ENCODE results near the gene SLC30A9. TPM values are rescaled to one million over a fixed set of nuclear protein-coding genes. Genes with fewer than 3 reads are reported as not detected.

The SLC30A9 gene
- total RNA-seq, 1 donor from 2014 or later = 43.2 TPM

- intact Hi-C loops (cut with micrococcal nuclease) = no loop called here
Measured at GRCh38 chr4:41981456-41981855, 8.9 kb upstream of the SLC30A9 start, which contains the start of gene DCAF4L1. TSS of gene DCAF4L1 (plus strand) at chr4:41981756. CDS start at chr4:41981793, 37 bp downstream.

GRCh38 chr4:41982716-41983115, 7.6 kb upstream of the SLC30A9 start:
- Mint-ChIP-seq H3K9me3 (no peaks in the 10 kb centered on the region), H3K4me1 (ENCODE audit: low read depth) (no peaks in the 10 kb centered on the region), H3K36me3 (ENCODE audit: low read depth) (no peaks in the 10 kb centered on the region), H3K27ac (no peak overlapping the region), H3K27me3 (ENCODE audit: insufficient read depth) (peaks cover 4% of the 10 kb centered on the region), H3K4me3 (no peak overlapping the region)
- intact Hi-C loops (cut with micrococcal nuclease) = no loop called here
- DNase-seq (ENCODE audit: low spot score) = no peak

More at GRCh38 chr4:41981456-41981855, 8.9 kb upstream of the SLC30A9 start, which contains the start of gene DCAF4L1:
- no peak within 1 kb of the TSS for H3K4me3 Mint-ChIP-seq
- no peaks in the 10 kb centered on the region for H3K4me1 Mint-ChIP-seq (ENCODE audit: low read depth)
- H3K36me3 Mint-ChIP-seq (ENCODE audit: low read depth) = no peaks in the 10 kb centered on the region
- peaks cover 4% of the 10 kb centered on the region for H3K27me3 Mint-ChIP-seq (ENCODE audit: insufficient read depth)
- DNase-seq (ENCODE audit: low spot score) = no peak
- no peaks in the 10 kb centered on the region for H3K9me3 Mint-ChIP-seq
- no peak within 1 kb of the TSS for H3K27ac Mint-ChIP-seq

- DNase-seq (ENCODE audit: low spot score) = no peak
- Mint-ChIP-seq H3K4me3 (no peak overlapping the region), H3K27ac (no peak overlapping the region), H3K9me3 (no peaks in the 10 kb centered on the region), H3K4me1 (ENCODE audit: low read depth) (peaks cover 12% of the 10 kb centered on the region), H3K27me3 (ENCODE audit: insufficient read depth) (no peaks in the 10 kb centered on the region), H3K36me3 (ENCODE audit: low read depth) (no peaks in the 10 kb centered on the region)
- intact Hi-C loops (cut with micrococcal nuclease) = no loop called here
Measured at GRCh38 chr4:41985151-41985550, 5.2 kb upstream of the SLC30A9 start.

- Mint-ChIP-seq H3K27me3 (ENCODE audit: insufficient read depth) (no peaks in the 10 kb centered on the region), H3K4me1 (ENCODE audit: low read depth) (peaks cover 28% of the 10 kb centered on the region), H3K27ac (peak overlapping the region; percentile 92), H3K36me3 (ENCODE audit: low read depth) (peaks cover 3% of the 10 kb centered on the region), H3K4me3 (peak overlapping the region; percentile 99), H3K9me3 (no peaks in the 10 kb centered on the region)
- DNase-seq (ENCODE audit: low spot score) = peak; percentile 2
- intact Hi-C loops (cut with micrococcal nuclease) = loop anchor here (1.0 to 5.0 kb wide), 3 partner anchors 33 to 667 kb away; partner anchors contain the start of genes ATP8A1 and TMEM33
Measured at GRCh38 chr4:41989994-41990364, 351 bp upstream of the SLC30A9 start.

- Mint-ChIP-seq H3K36me3 (ENCODE audit: low read depth) (peaks cover 6% of the 10 kb centered on the region), H3K27ac (no peak overlapping the region)
- intact Hi-C loops (cut with micrococcal nuclease) = loop anchor here (2.0 to 5.0 kb wide), 2 partner anchors 35 to 665 kb away; partner anchors contain the start of gene ATP8A1
Measured at GRCh38 chr4:41991916-41992767, 1.8 kb downstream of the SLC30A9 start.

GRCh38 chr4:41992967-41993857, 2.9 kb downstream of the SLC30A9 start:
- intact Hi-C loops (cut with micrococcal nuclease) = loop anchor here (5.0 kb wide), 1 partner anchor 664 kb away; the partner anchor contains the start of gene ATP8A1
- Mint-ChIP-seq H3K9me3 (no peaks in the 10 kb centered on the region), H3K4me3 (no peak overlapping the region), H3K4me1 (ENCODE audit: low read depth) (peaks cover 33% of the 10 kb centered on the region), H3K27me3 (ENCODE audit: insufficient read depth) (no peaks in the 10 kb centered on the region), H3K27ac (no peak overlapping the region), H3K36me3 (ENCODE audit: low read depth) (peaks cover 10% of the 10 kb centered on the region)
- DNase-seq (ENCODE audit: low spot score) = no peak

More at GRCh38 chr4:41991916-41992767, 1.8 kb downstream of the SLC30A9 start:
- H3K4me3 Mint-ChIP-seq = peak overlapping the region; percentile 99
- no peaks in the 10 kb centered on the region for H3K9me3 Mint-ChIP-seq
- H3K27me3 Mint-ChIP-seq (ENCODE audit: insufficient read depth) = no peaks in the 10 kb centered on the region
- H3K4me1 Mint-ChIP-seq (ENCODE audit: low read depth) = peaks cover 28% of the 10 kb centered on the region
- no peak for DNase-seq (ENCODE audit: low spot score)

GRCh38 chr4:41994461-41994985, 4.2 kb downstream of the SLC30A9 start:
- Mint-ChIP-seq H3K27me3 (ENCODE audit: insufficient read depth) (no peaks in the 10 kb centered on the region), H3K36me3 (ENCODE audit: low read depth) (peaks cover 10% of the 10 kb centered on the region), H3K4me3 (no peak overlapping the region), H3K4me1 (ENCODE audit: low read depth) (peaks cover 30% of the 10 kb centered on the region), H3K27ac (no peak overlapping the region), H3K9me3 (no peaks in the 10 kb centered on the region)
- no peak for DNase-seq (ENCODE audit: low spot score)
- intact Hi-C loops (cut with micrococcal nuclease) = loop anchor here (5.0 kb wide), 1 partner anchor 663 kb away; the partner anchor contains the start of gene ATP8A1

GRCh38 chr4:41998019-41998418, 7.7 kb downstream of the SLC30A9 start:
- intact Hi-C loops (cut with micrococcal nuclease) = no loop called here
- H3K4me3 Mint-ChIP-seq = no peak overlapping the region

GRCh38 chr4:41999321-41999720, 9.0 kb downstream of the SLC30A9 start:
- H3K4me1 Mint-ChIP-seq (ENCODE audit: low read depth) = peaks cover 8% of the 10 kb centered on the region
- intact Hi-C loops (cut with micrococcal nuclease) = no loop called here
- no peak for DNase-seq (ENCODE audit: low spot score)
- H3K36me3 Mint-ChIP-seq (ENCODE audit: low read depth) = peaks cover 20% of the 10 kb centered on the region
- H3K27me3 Mint-ChIP-seq (ENCODE audit: insufficient read depth) = no peaks in the 10 kb centered on the region
- H3K9me3 Mint-ChIP-seq = no peaks in the 10 kb centered on the region
- H3K4me3 Mint-ChIP-seq = no peak overlapping the region
- H3K27ac Mint-ChIP-seq = no peak overlapping the region

More at GRCh38 chr4:41998019-41998418, 7.7 kb downstream of the SLC30A9 start:
- H3K9me3 Mint-ChIP-seq = no peaks in the 10 kb centered on the region
- H3K36me3 Mint-ChIP-seq (ENCODE audit: low read depth) = peaks cover 14% of the 10 kb centered on the region
- H3K4me1 Mint-ChIP-seq (ENCODE audit: low read depth) = peaks cover 8% of the 10 kb centered on the region
- no peak for DNase-seq (ENCODE audit: low spot score)
- H3K27me3 Mint-ChIP-seq (ENCODE audit: insufficient read depth) = no peaks in the 10 kb centered on the region
- H3K27ac Mint-ChIP-seq = no peak overlapping the region

- H3K27ac Mint-ChIP-seq = no peak overlapping the region
- no peaks in the 10 kb centered on the region for H3K9me3 Mint-ChIP-seq
- peaks cover 39% of the 10 kb centered on the region for H3K36me3 Mint-ChIP-seq (ENCODE audit: low read depth)
- H3K4me1 Mint-ChIP-seq (ENCODE audit: low read depth) = peaks cover 8% of the 10 kb centered on the region
- H3K27me3 Mint-ChIP-seq (ENCODE audit: insufficient read depth) = no peaks in the 10 kb centered on the region
- H3K4me3 Mint-ChIP-seq = no peak overlapping the region
- intact Hi-C loops (cut with micrococcal nuclease) = no loop called here
- DNase-seq (ENCODE audit: low spot score) = no peak
Measured at GRCh38 chr4:42008011-42008786, 17.9 kb downstream of the SLC30A9 start.

GRCh38 chr4:42015438-42015837, 25.1 kb downstream of the SLC30A9 start:
- Mint-ChIP-seq H3K36me3 (ENCODE audit: low read depth) (peaks cover 15% of the 10 kb centered on the region), H3K4me3 (no peak overlapping the region), H3K9me3 (no peaks in the 10 kb centered on the region), H3K27ac (no peak overlapping the region), H3K4me1 (ENCODE audit: low read depth) (peaks cover 5% of the 10 kb centered on the region), H3K27me3 (ENCODE audit: insufficient read depth) (no peaks in the 10 kb centered on the region)
- no peak for DNase-seq (ENCODE audit: low spot score)
- intact Hi-C loops (cut with micrococcal nuclease) = no loop called here

GRCh38 chr4:42018451-42018850, 28.1 kb downstream of the SLC30A9 start:
- Mint-ChIP-seq H3K9me3 (no peaks in the 10 kb centered on the region), H3K4me1 (ENCODE audit: low read depth) (peaks cover 5% of the 10 kb centered on the region), H3K27ac (no peak overlapping the region), H3K36me3 (ENCODE audit: low read depth) (peaks cover 21% of the 10 kb centered on the region), H3K4me3 (no peak overlapping the region), H3K27me3 (ENCODE audit: insufficient read depth) (no peaks in the 10 kb centered on the region)
- no peak for DNase-seq (ENCODE audit: low spot score)
- intact Hi-C loops (cut with micrococcal nuclease) = no loop called here
